GM12874 (cell line): ENCODE data around the gene UQCR11.

Source experiments
- TF ChIP-seq, protein P1 (sequence below): IDR thresholded peaks from 2 replicates; pipeline ENCODE4 v1.5.1; 2011; ENCODE audit warnings: low read depth, mild to moderate bottlenecking, control low read depth, low read length, moderate library complexity; ENCODE audit not compliant: insufficient read depth

UQCR11 gene

GRCh38 chr19:1556390-1557070 is 48.7 kb downstream of the UQCR11 start:
- TF ChIP-seq, protein P1, sequence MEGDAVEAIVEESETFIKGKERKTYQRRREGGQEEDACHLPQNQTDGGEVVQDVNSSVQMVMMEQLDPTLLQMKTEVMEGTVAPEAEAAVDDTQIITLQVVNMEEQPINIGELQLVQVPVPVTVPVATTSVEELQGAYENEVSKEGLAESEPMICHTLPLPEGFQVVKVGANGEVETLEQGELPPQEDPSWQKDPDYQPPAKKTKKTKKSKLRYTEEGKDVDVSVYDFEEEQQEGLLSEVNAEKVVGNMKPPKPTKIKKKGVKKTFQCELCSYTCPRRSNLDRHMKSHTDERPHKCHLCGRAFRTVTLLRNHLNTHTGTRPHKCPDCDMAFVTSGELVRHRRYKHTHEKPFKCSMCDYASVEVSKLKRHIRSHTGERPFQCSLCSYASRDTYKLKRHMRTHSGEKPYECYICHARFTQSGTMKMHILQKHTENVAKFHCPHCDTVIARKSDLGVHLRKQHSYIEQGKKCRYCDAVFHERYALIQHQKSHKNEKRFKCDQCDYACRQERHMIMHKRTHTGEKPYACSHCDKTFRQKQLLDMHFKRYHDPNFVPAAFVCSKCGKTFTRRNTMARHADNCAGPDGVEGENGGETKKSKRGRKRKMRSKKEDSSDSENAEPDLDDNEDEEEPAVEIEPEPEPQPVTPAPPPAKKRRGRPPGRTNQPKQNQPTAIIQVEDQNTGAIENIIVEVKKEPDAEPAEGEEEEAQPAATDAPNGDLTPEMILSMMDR: no peak

DNA sequence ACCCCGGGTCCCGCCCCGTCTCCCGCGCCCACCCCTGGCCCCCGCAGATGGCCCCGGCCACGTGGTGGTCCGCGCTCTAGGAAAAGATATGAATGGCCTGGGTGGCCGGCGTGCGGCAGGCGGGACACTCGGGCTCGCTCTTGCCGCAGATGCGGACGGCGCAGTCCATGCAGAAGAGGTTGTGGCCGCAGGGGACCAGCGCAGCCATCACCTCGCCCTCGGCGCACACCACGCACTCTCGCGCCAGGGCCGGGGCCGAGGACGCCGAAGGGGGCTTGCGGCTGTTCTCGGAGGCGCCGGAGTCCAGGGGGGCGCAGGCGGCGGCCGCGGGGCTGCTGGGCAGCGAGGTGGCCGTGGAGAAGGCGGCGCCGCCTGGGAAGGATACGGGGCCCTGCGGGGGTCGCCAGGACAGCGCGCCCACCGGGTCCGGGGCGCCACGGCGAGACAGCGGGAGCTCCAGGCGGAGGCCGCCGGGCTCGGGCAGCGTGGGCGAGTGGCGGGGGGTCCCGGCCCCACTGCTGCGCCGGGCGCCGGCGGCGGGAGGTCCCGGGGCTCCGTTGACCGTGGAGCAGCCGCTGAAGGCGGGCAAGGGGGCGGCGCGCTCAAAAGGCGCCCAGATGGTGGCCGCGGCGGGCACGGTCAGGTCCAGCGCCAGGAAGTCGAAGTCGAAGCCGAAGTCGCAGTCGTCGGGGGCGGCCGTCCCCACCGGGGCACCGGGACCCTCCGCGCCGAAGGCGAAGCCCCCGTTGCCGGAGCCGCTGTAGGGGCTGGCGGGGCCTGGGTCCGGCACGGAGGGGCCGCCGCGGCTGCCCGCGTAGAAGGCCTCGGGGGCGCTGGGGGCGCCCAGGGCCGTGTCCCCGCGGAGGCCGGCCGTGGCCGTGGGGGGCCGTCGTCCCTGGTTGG is 49.5 kb downstream of the UQCR11 start:
- TF ChIP-seq, protein P1: no peak

- TF ChIP-seq, protein P1: no peak
These were observed 50.3 kb downstream of the UQCR11 start for GRCh38 chr19:1554968-1555367.

- TF ChIP-seq, protein P1: no peak
These were observed 51.8 kb downstream of the UQCR11 start for GRCh38 chr19:1553415-1553814.

- TF ChIP-seq, protein P1: no peak
These were observed 53.9 kb downstream of the UQCR11 start for GRCh38 chr19:1551068-1552040.

- TF ChIP-seq, protein P1: no peak
These were observed 55.8 kb downstream of the UQCR11 start for GRCh38 chr19:1549332-1549945.
